Measurements from ENCODE around the gene KRTAP29-1.

DNA sequence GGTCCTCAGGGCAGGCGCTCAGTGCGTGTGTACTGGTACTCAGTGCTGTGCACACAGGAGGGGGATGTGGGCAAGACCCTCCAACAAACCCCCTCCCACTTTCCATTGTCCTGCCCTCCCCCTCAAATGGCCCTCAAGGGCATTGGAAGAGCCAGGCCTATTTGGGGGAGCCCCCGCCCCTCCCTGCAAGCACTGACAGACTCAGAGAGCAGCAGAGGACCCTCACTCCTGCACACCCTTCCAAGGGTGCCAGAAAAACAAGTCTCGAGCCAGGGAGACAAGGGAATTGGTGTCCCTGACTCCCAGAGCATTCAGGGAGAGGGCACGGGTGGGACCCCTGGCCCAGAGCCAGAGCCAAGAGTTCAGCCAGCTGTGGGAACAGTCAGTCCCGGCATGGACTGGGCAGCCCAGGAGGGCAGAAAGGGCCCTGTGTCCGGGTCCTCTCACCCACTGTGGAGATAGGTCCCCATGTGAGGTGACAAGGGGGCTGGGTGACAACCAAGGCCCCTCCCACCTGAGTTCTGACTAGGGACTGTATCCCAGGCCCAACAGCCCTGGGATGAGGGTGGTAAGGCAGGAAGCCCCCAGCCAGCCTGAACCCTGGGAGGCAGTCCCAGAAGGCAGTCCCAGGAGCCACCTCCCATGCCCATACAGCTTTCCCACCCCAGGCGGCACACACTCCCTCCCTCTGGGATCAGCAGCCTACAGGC, 24.9 kb upstream of the KRTAP29-1 start:
- TF ChIP-seq TAF1 (IDR thresholded peaks at IDR 0.05; ENCODE audit: borderline replicate concordance, low read depth, low read length) (no peak), POLR2AphosphoS5 (IDR thresholded peaks at IDR 0.05; ENCODE audit: low read depth, low read length) (no peak), POLR2A (IDR thresholded peaks at IDR 0.05; ENCODE audit: low read depth, low read length) (no peak)

All from GM12892 (cell line).